GM10266 (cell line): ENCODE data around the gene SEMA6A.
A peak's percentile ranks its signal among the peaks of the same experiment; 100 is the strongest.

ENCODE experiments used
- DNase-seq: peaks from one replicate; pipeline ENCODE4 v3.0.0; 2012; ENCODE audit errors: extremely low spot score
- CTCF ChIP-seq: IDR thresholded peaks from 2 replicates; pipeline ENCODE4 v1.5.1; 2012; ENCODE audit warnings: mild to moderate bottlenecking, low read depth; ENCODE audit not compliant: control insufficient read depth, insufficient read depth; ENCODE audit errors: missing control alignments

The SEMA6A gene

GRCh38 chr5:116585227-116585626, 10.6 kb upstream of the SEMA6A start:
- TF ChIP-seq CTCF = no peak
- no peak for DNase-seq

- DNase-seq = no peak
- TF ChIP-seq CTCF = no peak
Observed at GRCh38 chr5:116583862-116584222, 9.2 kb upstream of the SEMA6A start.

DNA sequence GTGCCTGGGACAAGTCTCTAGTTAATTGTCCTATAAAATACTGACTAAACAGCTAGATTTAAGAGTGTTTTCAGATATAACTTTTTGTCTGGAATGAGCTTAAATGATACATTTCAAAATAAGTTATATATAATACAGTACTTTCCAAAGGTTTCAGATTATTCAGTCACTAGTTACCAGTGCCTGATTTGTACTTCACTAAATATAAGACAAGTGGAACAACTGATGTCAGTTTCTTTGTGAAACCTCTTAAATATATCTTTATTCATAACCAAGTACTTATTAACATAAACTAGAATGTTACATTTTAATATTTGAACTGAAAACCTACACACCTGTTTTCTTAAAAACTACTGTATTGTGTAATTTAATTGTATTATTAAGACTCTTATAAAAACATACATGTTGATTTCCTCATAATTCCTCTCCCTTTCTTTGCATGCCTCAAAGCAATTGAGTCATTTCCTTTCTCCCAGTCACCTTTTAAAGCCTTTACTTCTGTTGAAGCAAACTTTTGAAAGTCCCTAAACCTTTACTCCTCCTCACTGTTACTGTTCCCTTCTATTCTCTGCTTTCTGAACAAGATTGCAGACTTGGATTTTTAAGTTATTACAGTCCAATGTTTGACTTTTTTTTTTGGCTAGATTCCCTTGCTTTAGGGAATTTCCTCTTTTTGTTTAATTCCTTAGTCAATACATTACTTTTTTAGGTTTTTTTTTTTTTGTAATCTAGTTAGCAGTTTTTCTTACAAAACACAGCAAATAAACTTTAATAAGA, 8.7 kb upstream of the SEMA6A start:
- no peak for TF ChIP-seq CTCF
- DNase-seq = no peak

GRCh38 chr5:116581910-116582309, 7.3 kb upstream of the SEMA6A start:
- TF ChIP-seq CTCF = no peak
- DNase-seq = no peak

GRCh38 chr5:116579144-116579543, 4.5 kb upstream of the SEMA6A start:
- TF ChIP-seq CTCF = no peak
- no peak for DNase-seq

GRCh38 chr5:116578676-116579075, 4.1 kb upstream of the SEMA6A start:
- no peak for TF ChIP-seq CTCF
- DNase-seq = no peak

DNA sequence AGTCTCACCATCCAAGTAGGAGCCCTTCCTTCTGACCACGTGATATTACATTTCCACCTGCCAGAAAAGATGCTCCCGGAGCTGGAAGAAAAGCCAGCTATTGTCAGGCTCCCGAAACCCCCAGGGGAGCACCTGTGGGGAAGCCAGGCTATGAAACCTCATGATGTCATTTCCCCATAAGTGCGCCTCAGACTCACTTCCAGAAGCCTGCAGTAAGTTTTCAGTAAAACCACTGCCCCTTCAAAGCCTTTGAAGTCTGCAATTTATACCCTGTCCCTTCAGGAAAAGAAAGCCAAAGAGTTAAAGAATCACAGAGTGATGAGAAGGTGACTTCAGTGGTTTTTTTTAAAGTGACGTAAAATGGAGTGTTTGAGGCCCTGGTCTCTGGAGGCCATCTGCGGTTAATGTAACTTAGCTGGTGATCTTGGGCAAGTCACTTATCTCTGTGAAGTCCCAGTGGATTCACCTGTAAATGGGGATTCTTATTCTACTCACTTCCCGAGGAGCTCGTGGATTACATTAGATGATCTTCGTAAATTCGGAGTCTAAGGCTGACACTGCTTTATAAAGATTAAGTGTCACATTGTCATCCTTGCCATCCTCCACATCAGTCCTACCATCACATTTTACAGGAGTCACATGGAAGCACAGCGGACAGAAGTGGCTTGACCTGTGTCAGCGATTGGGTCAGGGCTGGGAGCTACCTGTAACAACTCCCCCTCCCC, 2.6 kb upstream of the SEMA6A start:
- TF ChIP-seq CTCF = no peak
- peak; percentile 71 for DNase-seq
